Adrenal gland (tissue), 5 donors: ENCODE measurements around the gene C19orf47.

Experiments
- CTCF ChIP-seq, 6 experiments: fragments of 450-650 bp in 4 of 6; fragments of 200-600 bp in 2 of 6; sonication (generic) in 1 of 6; IDR thresholded peaks; 1 replicate in 5 of 6; 2 replicates in 1 of 6; pipeline versions ENCODE4 v1.5.1 to v1.8.0; 2016 to 2021; ENCODE audit warnings: antibody characterized with exemption in 6 of 6, mild to moderate bottlenecking in 2 of 6, moderate library complexity in 1 of 6
- POLR2A ChIP-seq, 2 donors: fragments of 450-650 bp; IDR thresholded peaks; one replicate each; pipeline ENCODE4 v1.6.1; 2017; ENCODE audit warnings: antibody characterized with exemption in 2 of 2, mild to moderate bottlenecking in 2 of 2, moderate library complexity in 1 of 2
- donor health status: DM: no; HTN: no; CAD: no.

GRCh38 chr19:40322271-40322610, 26.0 kb downstream of the C19orf47 start:
- TF ChIP-seq CTCF (IDR thresholded peaks at IDR 0.05) (peak in 1 of 6 experiments; percentile 16), POLR2A (IDR thresholded peaks at IDR 0.05) (no peak)
